Measurements from ENCODE around the gene SOX9. TPM values are rescaled to one million over a fixed set of nuclear protein-coding genes. Genes with fewer than 3 reads are reported as not detected.

The SOX9 gene
- total and polyA plus RNA-seq, 2 of the 8 experiments (the other 6 are each of a cell fraction or from before 2014, with no cell fraction given), result 1.9 to 4.9 TPM

- TF ChIP-seq E2F6 (IDR thresholded peaks at IDR 0.05), result no peak
- peak in 1 of 2 experiments; percentile 85; a peak in 1 of 3 replicates for TF ChIP-seq EP300 (IDR thresholded peaks at IDR 0.05; ENCODE audit: borderline replicate concordance in 1 of 2, low read depth in 2 of 2, low read length in 2 of 2)
- no peak for TF ChIP-seq SIX5 (IDR thresholded peaks at IDR 0.05; ENCODE audit: low read depth, low read length)
- no peak for TF ChIP-seq SAP30 (IDR thresholded peaks at IDR 0.05; ENCODE audit: insufficient read depth, insufficient replicate concordance, low read length)
- peak; percentile 12; the same call in 1 of the 2 replicates for TF ChIP-seq KDM1A (IDR thresholded peaks at IDR 0.05; ENCODE audit: borderline replicate concordance, low read length)
- no peak for TF ChIP-seq CTCF (IDR thresholded peaks at IDR 0.05; ENCODE audit: control extremely low read depth in 1 of 3, insufficient read depth in 1 of 3, low read depth in 1 of 3, low read length in 3 of 3)
- TF ChIP-seq ATF2 (IDR thresholded peaks at IDR 0.05; ENCODE audit: low read length), result peak; percentile 47; the same call in 1 of the 2 replicates
- TF ChIP-seq CHD2 (IDR thresholded peaks at IDR 0.05; ENCODE audit: low read length), result 0 out of 2 replicates have a peak, but pooled peaks have one; percentile 30
- TF ChIP-seq RAD21 (IDR thresholded peaks at IDR 0.05 in 1 of 2, conservative IDR thresholded peaks at IDR 0.05 in 1 of 2; ENCODE audit: low read depth in 2 of 2, low read length in 2 of 2), result peak in 1 of 2 experiments; percentile 3; a peak in 1 of 4 replicates
- TF ChIP-seq GTF2F1 (IDR thresholded peaks at IDR 0.05; ENCODE audit: borderline replicate concordance, low read depth, low read length), result no peak
- TF ChIP-seq PHF8 (conservative IDR thresholded peaks at IDR 0.05; ENCODE audit: low read depth, low read length), result no peak
- peak; percentile 85 for TF ChIP-seq YY1 (IDR thresholded peaks at IDR 0.05; ENCODE audit: low read depth, low read length)
- peak; percentile 40 to 68; a peak in 2 of 3 replicates for TF ChIP-seq POLR2A (IDR thresholded peaks at IDR 0.05; ENCODE audit: control extremely low read depth in 1 of 2, low read depth in 2 of 2, low read length in 2 of 2)
- peak; percentile 85 for TF ChIP-seq SP1 (IDR thresholded peaks at IDR 0.05; ENCODE audit: low read depth, low read length)
- peak; percentile 77 for TF ChIP-seq POLR2AphosphoS5 (IDR thresholded peaks at IDR 0.05; ENCODE audit: low read depth, low read length)
- peak; percentile 63 for TF ChIP-seq ASH2L (IDR thresholded peaks at IDR 0.05; ENCODE audit: low read length)
Measured at GRCh38 chr17:72150632-72151460, 30.0 kb downstream of the SOX9 start (continued).
